ENCODE measurements around the gene PTH1R. TPM values are rescaled to one million over a fixed set of nuclear protein-coding genes. Genes with fewer than 3 reads are reported as not detected.
A peak's percentile ranks its signal among the peaks of the same experiment; 100 is the strongest.

Gene PTH1R
- total RNA-seq, 1 donor from 2014 or later = 12.9 TPM

DNA sequence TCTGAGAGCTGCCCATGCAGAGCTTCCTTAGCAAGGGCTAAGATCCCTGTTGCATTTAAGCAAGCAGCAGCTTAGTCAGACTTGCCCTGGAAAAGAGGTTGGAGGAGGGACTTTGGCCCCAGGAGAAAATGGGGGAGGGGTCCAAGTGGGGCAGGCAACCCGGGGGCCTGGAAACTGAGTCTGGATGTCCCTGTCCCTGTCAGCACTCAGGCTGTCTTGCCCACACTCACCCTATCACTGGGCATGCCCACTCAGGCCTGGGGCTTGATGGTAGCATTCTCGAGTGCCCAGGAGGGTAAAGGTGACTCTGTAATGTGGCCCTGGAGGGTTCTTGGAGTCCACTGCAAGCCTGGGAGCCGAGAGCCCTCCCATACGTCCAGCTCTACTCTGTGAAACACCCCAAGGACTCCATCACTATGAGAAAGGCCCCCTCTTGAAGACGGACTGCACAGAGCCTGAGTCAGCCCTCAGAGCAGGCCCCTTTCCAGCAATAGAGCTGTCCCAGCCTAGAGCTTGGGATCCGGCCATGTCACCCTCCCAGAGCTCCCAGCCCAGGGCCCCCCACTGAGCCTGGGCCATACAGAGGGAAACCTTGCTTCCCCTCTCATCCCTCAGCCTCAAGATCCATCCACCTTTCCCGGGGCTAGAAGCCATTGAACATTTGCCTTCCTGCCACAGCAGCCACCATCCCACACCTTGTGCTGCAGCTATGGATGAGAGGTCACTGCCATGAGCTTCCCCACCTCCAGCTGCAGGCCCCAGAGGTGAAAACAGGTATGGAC is 27.6 kb upstream of the PTH1R start:
- peak; percentile 37 for DNase-seq (ENCODE audit: low spot score)

DNA sequence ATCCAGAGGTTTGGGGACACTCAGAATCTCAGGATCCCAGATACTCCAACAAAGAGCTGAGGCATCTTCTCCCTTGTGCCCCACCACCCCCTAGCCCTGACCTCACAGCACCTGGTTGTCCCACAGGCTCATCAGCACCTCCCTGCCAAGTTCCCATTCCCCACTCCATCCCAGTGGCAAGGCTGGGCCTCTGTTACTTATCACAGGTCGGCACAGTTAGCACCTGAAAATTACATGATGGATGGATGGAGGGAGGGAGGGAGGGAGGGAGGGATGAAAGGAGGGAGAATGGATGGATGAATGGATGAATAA is 27.1 kb upstream of the PTH1R start:
- DNase-seq (ENCODE audit: low spot score) = no peak

DNA sequence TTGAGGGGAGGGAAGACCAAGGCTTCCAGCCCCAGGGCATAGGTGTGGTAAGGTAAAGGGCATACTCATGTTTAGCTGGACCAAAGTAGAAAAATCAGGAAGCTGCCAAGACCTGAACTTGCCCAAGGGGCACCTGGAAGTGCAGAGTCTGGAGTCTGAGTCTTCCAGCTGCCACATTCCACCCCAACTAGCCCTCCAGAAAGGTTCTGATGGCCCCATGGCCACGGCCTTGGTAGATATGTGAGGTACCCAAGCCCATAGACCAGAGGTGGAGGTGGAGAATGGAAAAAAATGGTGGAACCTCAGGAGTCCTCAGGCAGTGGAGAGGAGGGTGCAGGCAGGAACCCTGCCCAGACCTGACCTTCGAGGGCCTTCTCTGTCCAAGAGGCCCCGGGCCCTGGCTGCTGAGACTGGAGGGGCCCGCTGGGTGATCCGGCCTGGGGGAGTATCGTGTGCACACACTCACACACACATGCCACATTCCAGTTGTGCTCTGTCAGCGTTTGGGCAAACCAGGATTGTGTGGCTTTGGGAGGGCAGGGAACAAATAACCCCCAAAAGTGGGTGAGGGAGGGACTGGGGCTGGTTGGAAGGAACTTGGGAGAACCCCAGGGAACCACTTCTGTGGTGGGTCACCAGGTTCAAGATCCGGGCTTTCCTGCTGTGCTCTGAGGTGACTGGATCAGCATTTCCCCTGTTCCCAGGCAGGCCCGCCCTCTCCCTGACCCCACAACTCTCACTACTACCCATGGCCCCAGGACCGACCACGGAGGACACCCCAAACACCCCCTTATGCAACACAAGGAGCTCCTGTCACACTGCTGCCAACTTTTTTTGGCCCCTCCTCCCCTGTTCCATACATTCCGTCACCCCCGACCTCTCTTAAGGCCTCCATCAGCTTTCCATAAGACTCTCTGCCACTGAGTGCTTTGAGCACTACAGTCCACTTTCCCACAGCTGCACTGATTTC is 25.9 kb upstream of the PTH1R start:
- DNase-seq (ENCODE audit: low spot score) = peak; percentile 41

DNA sequence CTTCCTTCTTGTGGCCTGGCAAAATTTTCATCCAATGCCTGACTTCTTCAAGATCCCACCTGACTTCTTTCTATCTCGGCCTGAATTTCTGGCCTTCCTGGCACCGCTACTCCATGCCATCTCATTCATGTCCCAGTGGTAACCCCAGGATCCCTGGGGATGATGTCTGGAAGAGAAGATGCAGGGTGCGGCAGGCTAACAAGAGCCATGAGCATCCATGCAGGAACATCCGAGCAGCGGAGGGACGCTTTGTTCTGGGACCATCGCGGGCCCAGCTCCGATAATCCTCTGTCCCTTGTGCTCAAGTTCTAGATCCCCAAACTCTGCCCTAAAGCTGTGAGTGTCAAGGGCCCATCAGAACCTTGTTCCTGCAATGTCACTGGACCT is 25.2 kb upstream of the PTH1R start:
- no peak for DNase-seq (ENCODE audit: low spot score)

DNA sequence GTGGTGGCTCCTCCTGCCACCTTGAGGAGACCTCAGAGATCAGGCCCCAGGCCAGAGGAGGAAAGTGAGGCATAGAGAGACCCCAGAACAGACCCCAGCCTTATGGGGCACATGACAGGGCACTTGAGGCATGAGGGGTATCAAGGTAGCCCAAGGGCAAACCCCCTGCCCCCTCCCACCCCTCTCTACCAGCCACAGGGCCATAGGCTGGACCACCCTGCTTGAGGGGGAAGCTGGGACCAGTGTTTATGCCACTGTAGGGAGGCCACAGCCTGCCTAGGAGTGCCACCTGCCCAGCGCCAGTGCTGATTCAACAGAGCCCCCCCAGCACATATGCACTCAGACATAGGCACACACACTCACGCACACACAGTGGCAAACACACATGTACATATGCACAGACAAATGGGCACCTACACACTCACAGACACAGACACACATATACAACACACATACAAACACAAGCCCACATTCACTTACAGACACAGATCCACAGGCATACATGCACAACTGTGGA is 24.6 kb upstream of the PTH1R start:
- DNase-seq (ENCODE audit: low spot score) = no peak

DNA sequence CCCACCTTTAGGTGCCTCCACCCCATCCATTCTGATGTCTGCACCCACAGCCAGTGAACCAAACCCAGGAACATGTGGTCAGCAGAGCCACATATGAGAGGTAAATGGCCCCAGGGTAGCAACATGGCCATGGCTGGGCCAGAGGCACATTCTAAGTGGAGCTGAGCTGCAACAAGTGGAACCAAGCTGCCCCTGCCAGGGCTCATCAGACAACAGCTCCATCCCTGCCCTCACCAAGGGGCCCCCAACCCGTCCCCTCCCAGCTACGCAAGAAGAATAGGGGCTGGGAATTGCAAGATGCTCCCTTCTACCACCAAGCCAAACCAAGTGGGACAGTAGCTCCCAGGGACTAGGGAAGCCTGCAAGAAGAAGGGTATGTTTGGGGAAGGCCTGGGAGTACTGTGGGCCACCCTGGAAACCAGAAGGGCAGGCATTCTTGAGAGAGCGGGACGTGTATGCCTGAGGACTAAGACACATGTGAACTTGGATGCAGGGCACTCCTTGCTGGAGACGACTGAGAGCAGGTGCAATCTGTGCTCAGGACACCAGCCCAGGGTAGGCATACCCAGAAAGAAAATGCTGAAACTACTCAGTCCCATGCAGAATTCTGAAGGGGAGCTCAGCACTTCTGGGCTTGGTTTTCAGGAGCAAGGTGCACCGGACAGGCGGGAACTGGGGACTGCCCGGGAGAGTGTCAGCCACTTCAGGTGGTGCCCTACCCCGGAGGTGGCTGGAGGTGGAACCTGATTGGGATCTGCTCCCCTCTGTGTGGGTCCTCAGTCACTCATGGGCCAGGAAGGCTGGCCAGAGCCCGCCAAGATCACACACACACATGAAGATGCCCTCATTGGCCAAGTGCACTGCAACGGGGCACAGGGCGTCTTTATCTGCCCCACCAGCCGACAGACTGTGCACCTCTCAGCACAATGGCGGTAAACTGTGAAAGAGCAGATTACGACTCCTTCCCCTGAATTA is 23.8 kb upstream of the PTH1R start:
- no peak for DNase-seq (ENCODE audit: low spot score)

DNA sequence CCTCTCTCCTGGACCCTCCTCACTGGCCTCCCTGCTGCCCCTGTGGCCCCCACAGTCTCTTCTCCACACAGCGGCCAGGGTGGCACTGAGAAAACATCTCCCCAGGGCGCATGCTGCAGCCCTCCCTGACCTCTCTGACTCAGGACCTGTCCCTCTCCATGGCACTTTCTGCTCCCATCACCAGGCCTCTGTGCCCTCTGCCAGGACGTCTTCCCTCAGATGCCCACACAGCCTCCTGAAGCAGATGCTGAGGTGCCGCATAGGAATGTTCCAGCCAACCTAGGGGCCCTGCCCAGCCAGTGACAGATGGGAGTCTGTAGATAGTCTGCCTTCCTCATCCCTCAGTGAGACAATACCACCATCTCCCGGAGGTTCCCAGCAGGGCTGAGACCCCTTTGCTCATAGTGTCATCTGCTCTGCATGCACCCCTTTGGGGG is 22.9 kb upstream of the PTH1R start:
- DNase-seq (ENCODE audit: low spot score) = no peak

DNA sequence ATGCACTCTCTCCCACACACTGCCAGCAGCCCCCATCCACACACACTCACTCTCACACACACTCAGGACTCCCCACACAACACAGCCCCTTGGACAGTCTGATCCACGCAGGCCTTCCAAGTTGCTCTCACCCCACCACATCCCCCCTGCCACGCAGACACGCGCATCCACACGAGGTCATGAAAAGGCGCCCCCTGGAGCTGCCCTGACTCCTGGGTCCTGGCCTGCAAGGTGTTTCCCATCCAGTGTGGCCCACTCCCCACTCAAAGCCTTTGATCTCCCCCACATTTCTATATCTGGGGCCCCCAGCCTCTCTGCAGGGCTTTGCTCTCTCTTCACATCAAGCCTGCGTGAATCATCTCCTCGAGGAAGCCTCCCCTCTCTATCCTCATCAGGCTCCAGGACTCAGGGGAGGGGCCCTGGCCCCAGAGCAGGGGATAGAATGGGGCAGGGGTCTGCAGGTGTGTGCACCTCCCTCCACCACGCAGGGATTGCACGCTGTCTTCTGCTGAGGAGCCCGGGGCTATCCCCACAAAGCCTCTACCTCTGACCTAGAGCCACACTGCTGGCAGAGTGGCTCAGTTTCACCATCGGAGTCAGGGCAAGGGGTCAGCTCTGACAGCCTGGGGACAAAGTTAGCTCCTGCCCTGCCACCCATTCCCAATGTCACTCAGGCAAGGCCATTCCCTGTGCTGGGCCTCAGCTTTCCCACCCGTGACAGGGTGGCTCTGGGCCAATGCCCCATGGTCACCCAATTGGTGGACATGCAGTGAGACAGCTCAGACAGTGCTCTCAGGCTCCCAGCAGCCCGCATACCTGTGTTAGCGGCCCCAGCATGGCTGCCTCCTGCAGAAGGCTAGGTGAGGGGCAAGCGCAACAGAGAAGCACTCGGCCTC is 20.7 kb upstream of the PTH1R start:
- DNase-seq (ENCODE audit: low spot score) = no peak

DNA sequence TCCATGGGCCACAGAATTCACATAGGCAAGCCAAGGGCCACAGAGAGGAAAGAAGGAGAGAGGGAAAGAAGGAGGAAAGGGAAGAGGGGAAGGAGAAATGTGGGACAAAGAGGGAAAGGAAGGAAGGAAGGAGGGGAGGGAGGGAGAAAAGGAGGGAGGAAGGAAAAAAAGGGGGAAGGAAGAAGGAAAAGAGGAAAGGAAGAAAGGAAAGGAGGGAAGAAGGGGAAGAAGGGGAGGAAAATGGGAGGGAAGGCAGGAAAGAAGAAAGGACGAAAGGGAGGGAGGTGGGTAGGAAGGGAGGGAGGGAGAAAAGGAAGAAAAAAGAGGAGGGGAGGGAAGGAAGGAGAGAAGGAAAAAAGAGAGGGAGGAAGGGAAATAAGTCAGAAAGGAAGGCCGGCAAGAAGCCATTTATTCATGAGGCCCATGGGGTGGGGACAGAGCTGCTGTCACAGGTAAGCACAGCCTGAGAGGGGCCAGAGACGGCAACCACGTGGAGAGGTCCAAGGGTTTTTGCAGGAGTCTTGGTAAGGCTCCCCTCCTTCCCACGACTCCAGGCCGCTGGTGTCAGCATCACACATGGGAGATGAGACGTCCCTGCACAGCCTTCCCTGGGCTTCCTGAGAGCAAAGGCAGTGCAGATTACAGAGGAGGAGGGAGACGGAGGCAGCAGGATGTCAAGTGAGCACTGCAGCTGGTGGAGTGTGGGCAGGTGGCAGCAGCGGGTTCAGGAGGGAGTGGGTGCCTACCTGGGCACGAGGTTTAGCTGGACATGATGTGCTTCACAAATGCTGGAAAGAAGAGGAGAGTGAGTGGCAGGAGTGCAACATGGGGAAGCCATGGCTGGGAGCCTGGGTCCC is 19.8 kb upstream of the PTH1R start:
- no peak for DNase-seq (ENCODE audit: low spot score)

DNA sequence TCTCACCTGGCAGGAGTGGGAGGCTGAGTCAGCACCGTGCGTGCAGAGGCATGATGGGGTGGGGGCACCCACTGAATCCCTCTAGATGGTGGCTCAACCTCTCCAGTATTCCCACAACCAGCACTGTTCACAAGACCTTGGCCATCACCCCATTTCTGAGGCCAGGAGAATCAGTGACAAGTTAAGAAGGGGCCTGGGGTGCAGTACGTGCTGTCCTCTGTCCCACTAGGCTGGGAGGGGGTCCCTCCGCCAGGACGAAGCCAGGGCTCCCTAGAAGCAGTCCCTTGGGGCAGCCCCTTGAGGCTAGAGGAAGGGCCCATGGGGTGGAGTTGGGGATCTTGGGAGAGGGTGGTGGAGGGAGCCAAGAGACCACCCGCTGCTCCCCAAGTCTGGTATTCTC is 19.1 kb upstream of the PTH1R start:
- DNase-seq (ENCODE audit: low spot score) = no peak

DNA sequence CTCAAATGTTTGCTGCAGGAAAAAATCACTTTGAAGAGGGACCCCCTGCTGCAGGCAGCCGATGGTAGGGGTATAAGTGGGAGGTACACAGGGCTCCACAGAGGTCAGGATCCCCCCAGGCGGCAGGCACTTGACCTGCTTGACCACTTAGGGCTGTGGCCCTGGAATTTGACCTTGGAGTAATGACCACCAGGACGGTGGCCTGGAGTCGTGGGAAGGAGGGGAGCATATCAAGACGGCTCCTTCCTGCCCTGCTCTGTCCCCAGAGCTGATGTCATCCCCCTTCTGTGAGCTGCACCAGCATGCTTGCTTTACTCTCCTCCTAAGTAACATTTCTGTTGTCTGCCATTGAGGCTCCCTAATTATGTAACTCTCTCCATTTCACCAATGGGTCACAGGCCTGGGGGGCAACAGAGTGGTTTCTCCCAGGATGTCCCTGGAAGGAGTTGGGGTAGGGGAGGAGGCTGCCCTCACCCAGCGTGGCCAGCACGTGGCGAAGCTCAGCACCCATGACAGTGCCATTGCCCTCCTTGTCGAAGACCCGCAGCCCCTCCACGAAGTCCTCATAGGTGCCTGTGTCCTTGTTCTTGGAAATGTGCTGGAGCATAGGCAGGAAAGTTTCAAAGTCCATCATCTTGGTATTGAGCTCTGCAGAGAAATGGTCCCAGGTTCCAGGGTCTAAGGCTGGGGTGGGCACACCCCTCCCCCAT is 18.4 kb upstream of the PTH1R start:
- no peak for DNase-seq (ENCODE audit: low spot score)

DNA sequence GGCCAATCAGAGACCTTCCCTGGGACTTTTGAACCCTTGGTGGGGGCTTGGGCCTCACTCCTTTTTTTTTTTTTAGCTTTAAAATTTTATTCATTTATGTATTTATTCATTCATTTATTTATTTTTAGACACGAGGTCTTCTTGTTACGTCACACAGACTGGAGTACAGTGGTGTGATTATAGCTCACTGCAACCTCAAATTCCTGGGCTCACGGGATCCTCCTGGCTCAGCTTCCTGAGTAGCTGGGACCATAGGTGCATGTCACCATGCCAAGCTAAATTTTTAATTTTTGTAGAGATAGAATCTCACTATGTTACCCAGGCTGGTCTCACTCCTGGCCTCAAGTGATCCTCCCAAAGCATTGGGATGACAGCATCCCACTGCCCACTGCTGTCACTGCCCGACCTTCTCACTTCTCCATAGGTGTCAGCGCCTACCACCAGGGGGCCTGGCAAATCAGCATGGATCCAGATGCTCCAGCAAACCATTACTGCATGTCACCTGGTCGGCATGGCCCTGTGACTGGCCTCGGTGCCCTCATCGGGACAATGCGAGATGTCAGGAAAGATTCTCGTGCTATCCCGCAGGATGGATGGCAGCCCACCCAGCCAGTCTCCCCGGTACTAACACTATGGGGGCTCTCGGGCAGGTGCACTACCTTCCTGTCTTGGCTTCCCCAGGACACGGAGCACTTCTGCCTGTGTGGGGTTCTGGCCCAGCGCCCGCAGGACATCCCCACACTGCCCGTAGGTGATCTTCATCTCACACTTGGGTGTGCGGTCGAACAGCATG is 17.3 kb upstream of the PTH1R start:
- DNase-seq (ENCODE audit: low spot score) = no peak

DNA sequence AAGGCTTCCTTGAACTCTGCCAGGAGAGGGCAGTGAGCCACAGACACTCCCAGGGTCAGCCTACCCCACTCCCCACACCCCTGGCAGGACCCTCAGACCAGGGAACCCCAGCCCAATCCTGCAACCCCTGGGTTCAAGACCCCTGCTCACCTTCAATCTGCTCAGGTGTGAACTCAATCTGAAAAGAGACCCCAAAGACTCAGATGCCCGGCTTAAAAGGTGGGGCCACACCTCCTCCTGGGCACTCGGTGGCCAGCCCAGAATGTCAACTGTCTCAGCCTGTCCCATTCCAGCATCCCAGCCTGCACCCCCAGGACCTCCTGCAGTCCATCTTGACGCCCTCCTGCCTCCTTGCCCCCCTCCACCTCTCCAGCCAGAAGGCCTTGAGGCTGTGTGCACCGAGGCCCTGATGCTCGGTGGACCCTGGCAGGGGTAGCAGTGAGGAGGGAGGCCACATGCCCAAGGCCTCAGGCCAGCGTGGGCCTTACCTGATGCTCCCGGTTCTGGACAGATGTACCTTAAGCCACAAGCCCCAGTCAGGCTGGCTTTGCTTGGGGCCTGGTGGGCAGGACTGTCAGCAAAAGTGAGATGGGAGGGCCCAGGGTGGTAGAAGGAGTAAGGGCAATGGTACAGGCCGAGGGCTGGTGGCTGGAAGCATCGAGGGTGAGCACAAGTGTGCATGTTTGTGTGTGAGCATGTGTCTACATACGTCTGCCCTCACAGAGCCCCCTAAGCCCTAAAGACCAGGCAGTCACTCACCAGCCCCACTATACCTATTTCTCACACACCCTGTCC is 16.5 kb upstream of the PTH1R start:
- DNase-seq (ENCODE audit: low spot score) = no peak

DNA sequence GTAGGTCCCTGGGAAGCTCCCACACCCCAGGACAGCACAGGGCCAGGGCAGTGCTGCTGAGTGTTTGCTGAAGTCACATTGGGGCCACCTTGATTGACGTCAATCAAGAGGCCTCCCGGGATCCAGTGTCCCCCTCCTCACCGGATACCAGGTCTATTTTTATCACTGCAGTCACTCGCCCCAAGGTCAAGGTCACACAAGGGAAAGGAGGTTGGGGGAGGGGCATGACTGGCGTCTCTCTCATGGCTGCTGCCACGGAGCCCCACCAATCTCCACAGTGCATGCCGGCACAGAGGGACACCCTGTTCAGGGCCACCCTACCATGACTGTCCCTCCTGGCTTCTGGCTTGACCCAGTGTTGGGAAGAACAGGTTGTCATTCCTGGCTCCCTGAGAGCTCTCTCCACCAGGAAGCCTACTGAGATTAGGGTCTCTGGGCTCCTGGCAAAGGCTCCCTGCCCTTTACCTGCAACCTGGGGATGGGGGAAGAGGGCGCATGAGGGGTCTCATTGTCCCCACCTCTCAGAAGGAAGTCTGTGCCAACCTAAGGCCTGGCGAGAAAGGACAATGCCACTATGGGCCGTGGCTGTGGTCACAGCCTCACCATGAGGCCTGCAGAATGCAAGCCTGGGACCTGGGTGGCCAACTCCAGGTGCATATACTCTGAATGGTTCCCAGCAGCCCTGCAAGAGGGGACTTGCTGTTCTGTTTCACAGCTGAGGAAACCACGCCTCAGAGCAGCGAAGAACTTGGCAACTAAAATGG is 15.7 kb upstream of the PTH1R start:
- no peak for DNase-seq (ENCODE audit: low spot score)

DNA sequence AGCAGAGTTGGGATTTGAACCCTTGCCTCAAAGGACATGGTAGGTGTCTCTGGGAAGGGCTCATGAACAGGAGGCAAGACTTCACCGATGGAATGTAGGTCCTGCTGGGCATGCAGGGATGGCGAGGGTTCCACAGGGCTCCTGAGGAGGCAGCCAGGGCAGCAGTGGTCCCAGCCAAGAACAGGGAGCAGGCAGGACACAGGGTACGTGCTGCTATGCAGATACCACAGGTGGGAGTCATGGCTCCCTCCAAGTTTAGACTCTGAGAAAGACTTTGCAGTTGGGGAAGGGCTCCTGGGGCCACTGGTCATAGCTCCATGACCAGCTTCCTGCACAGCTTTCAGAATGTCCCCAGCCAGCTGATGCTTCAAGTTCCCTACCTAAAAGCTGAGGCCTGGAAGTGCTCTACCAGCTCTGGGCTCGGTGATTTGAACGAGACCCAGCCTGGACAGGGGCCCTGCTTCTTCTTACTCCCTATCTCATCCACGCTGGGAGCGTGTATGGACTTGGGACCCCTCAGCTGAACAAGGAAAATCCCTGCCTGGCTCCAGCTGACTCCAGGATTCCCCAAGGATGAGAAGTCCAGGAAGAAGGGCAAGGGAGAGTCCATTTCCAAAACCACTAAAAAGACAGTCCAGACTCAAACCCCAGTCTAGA is 15.0 kb upstream of the PTH1R start:
- DNase-seq (ENCODE audit: low spot score) = no peak

DNA sequence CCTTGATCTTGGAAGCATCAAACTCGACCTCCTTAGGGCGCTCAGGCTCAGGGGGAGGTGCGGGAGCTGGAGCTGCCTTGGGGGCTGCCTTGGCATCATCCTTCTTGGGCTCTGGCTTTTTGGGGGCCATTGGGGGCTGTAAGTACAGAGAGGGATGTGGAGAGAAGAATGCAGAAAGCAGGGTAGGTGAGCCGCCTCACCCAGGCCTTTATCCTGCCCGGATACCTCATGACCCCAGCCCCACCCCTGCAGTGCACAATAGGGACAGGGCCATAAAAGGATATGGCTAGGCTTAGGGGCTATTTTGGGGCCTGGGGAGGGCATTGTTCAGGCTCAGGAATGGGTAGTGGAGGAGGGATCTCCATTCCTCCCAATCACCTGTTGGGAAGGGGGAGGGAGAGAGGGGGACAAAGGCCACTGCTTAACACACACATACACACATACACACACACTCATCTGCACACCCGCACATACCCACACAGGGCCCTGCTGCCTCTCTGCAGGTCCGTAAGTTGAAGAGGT is 14.2 kb upstream of the PTH1R start, which contains the start of gene MYL3:
TSS of gene MYL3 (minus strand) at position 184 of the 522 bp plus-strand sequence. CDS start at position 130, 54 bp downstream.
- no peak for DNase-seq (ENCODE audit: low spot score)

All from ureter (tissue), 1 donor.